A549 (cell line): ENCODE measurements around the gene SMARCA5. TPM values are rescaled to one million over a fixed set of nuclear protein-coding genes. Genes with fewer than 3 reads are reported as not detected.
A peak's percentile ranks its signal among the peaks of the same experiment; 100 is the strongest.

Experiments
- ATAC-seq, 2 experiments: fragments of 200-7000 bp in 1 of 2; fragments of >200 bp in 1 of 2; cut with Nextera tagmentation in 1 of 2; cut with Tn5 transposase in 1 of 2; 3 replicates each; pipeline versions ENCODE4 v1.8.0 to v1.9.1; 2018 to 2020; ENCODE audit warnings: mild to moderate bottlenecking in 1 of 2, moderate library complexity in 1 of 2
- CTCF ChIA-PET: fragments of 300-600 bp; sonication (Branson Sonifier 250); formaldehyde crosslinking; extraction: SDS; loops from one replicate; lab custom pipeline; 2021; ENCODE audit warnings: antibody characterized with exemption, inconsistent platforms; lab: Yijun Ruan, JAX
- POLR2A ChIA-PET: fragments of 350-600 bp; formaldehyde crosslinking; extraction: SDS; loops from one replicate; lab custom pipeline; 2021; ENCODE audit warnings: antibody characterized with exemption, inconsistent platforms; lab: Yijun Ruan, JAX
- DNase-seq, 2 experiments: peaks; one replicate each; pipeline versions ENCODE4 v3.0.0 to v3.0.0-alpha.2; 2011 to 2016; ENCODE audit warnings: low read depth in 1 of 2, low spot score in 1 of 2
- FAIRE-seq: peaks from 2 replicates; lab custom pipeline; 2011; peaks lifted over from hg19 to GRCh38; lab: Jason Lieb, UNC
- H3K27ac ChIP-seq, 2 experiments: fragments of >200 bp; sonication (Bioruptor Twin); formaldehyde crosslinking; 3 replicates each; pipeline ENCODE4 v1.5.1; 2016 to 2017
- H3K4me1 ChIP-seq: fragments of >200 bp; sonication (Bioruptor Twin); formaldehyde crosslinking; 3 replicates; pipeline ENCODE4 v1.6.1; 2016
- H3K4me2 ChIP-seq: fragments of >200 bp; sonication (Bioruptor Twin); formaldehyde crosslinking; 3 replicates; pipeline ENCODE4 v1.6.1; 2016
- H3K4me3 ChIP-seq: fragments of >200 bp; sonication (Bioruptor Twin); formaldehyde crosslinking; 3 replicates; pipeline ENCODE4 v1.5.1; 2016
- H3K9me3 ChIP-seq: fragments of >200 bp; sonication (Bioruptor Twin); formaldehyde crosslinking; 3 replicates; pipeline ENCODE4 v1.6.1; 2016
- ATOH8 ChIP-seq: fragments of 250-450 bp; sonication (Bioruptor Pico); IDR thresholded peaks from 2 replicates; pipeline ENCODE4 v1.5.0; 2020; ENCODE audit warnings: low read depth, mild to moderate bottlenecking, moderate library complexity
- BHLHE40 ChIP-seq: IDR thresholded peaks from 2 replicates; pipeline ENCODE4 v1.6.1; 2012; ENCODE audit warnings: low read depth, low read length, inconsistent platforms
- CEBPB ChIP-seq, 2 experiments: fragments of >200 bp in 1 of 2; sonication (Bioruptor Twin) in 1 of 2; formaldehyde crosslinking in 1 of 2; IDR thresholded peaks; 2 replicates each; pipeline ENCODE4 v1.6.1; 2012 to 2016
- CHD2 ChIP-seq: fragments of 150-350 bp; IDR thresholded peaks from 2 replicates; pipeline ENCODE4 v1.6.1; 2014; ENCODE audit warnings: low read length; ENCODE audit not compliant: partially characterized antibody
- CTCF ChIP-seq: fragments of >200 bp; sonication (Bioruptor Twin); formaldehyde crosslinking; IDR thresholded peaks from 3 replicates; pipeline ENCODE4 v1.5.1; 2016
- E2F6 ChIP-seq: IDR thresholded peaks from 2 replicates; pipeline ENCODE4 v1.6.1; 2012; ENCODE audit warnings: low read depth, borderline replicate concordance
- EHF ChIP-seq: fragments of 250-450 bp; sonication (Bioruptor Pico); IDR thresholded peaks from 2 replicates; pipeline ENCODE4 v1.5.0; 2020; ENCODE audit warnings: mild to moderate bottlenecking
- ESRRA ChIP-seq: fragments of 150-350 bp; IDR thresholded peaks from 2 replicates; pipeline ENCODE4 v1.6.1; 2014; ENCODE audit warnings: mild to moderate bottlenecking, low read length, borderline replicate concordance
- FOSB ChIP-seq: fragments of 250-450 bp; sonication (Bioruptor Pico); IDR thresholded peaks from 2 replicates; pipeline ENCODE4 v1.5.0; 2020; ENCODE audit warnings: mild to moderate bottlenecking, moderate library complexity
- FOSL2 ChIP-seq, 2 experiments: fragments of 450-650 bp in 1 of 2; fragments of >200 bp in 1 of 2; sonication (Bioruptor Twin) in 1 of 2; formaldehyde crosslinking; IDR thresholded peaks; 2 replicates each; pipeline versions ENCODE4 v1.5.0 to v1.6.1; 2016 to 2020; ENCODE audit warnings: mild to moderate bottlenecking in 1 of 2, moderate library complexity in 1 of 2
- FOXS1 ChIP-seq: fragments of 250-450 bp; sonication (Bioruptor Pico); IDR thresholded peaks from 2 replicates; pipeline ENCODE4 v1.5.0; 2020; ENCODE audit warnings: mild to moderate bottlenecking, moderate library complexity
- HDAC2 ChIP-seq: fragments of 200-600 bp; sonication (generic); IDR thresholded peaks from 2 replicates; pipeline ENCODE4 v1.6.1; 2016
- HES2 ChIP-seq: fragments of >200 bp; sonication (Bioruptor Twin); formaldehyde crosslinking; IDR thresholded peaks from 2 replicates; pipeline ENCODE4 v1.6.1; 2016
- HOXB5 ChIP-seq: fragments of 250-450 bp; sonication (Bioruptor Pico); IDR thresholded peaks from 2 replicates; pipeline ENCODE4 v1.5.0; 2020; ENCODE audit warnings: mild to moderate bottlenecking, moderate library complexity
- JUN ChIP-seq, 2 experiments: fragments of >200 bp; sonication (Bioruptor Twin); formaldehyde crosslinking; IDR thresholded peaks; 2 replicates in 1 of 2; 3 replicates in 1 of 2; pipeline ENCODE4 v1.6.1; 2016 to 2017
- JUNB ChIP-seq: fragments of >200 bp; sonication (Bioruptor Twin); formaldehyde crosslinking; IDR thresholded peaks from 2 replicates; pipeline ENCODE4 v1.6.1; 2016
- KDM5A ChIP-seq: fragments of 200-600 bp; sonication (generic); IDR thresholded peaks from 2 replicates; pipeline ENCODE4 v1.6.1; 2016; ENCODE audit warnings: antibody characterized with exemption, mild to moderate bottlenecking
- MAX ChIP-seq: IDR thresholded peaks from 2 replicates; pipeline ENCODE4 v1.6.1; 2012
- MAZ ChIP-seq: fragments of 150-350 bp; IDR thresholded peaks from 2 replicates; pipeline ENCODE4 v1.6.1; 2014; ENCODE audit warnings: antibody characterized with exemption, low read depth, low read length, borderline replicate concordance
- NPAS2 ChIP-seq: fragments of 250-450 bp; sonication (Bioruptor Pico); IDR thresholded peaks from 2 replicates; pipeline ENCODE4 v1.8.0; 2022; ENCODE audit warnings: mild to moderate bottlenecking, moderate library complexity, borderline replicate concordance
- NR3C1 ChIP-seq: fragments of >200 bp; sonication (Bioruptor Twin); formaldehyde crosslinking; IDR thresholded peaks from 3 replicates; pipeline ENCODE4 v1.6.1; 2017
- POLR2A ChIP-seq: IDR thresholded peaks from 2 replicates; pipeline ENCODE4 v1.6.1; 2012; ENCODE audit warnings: mild to moderate bottlenecking, low read length
- POLR2AphosphoS2 ChIP-seq: conservative IDR thresholded peaks from 2 replicates; pipeline ENCODE4 v1.6.1; 2012; ENCODE audit warnings: low read length, improper control_type of control experiment, inconsistent platforms
- RFX5 ChIP-seq: fragments of 450-650 bp; IDR thresholded peaks from 2 replicates; pipeline ENCODE4 v1.7.1; 2014; ENCODE audit warnings: antibody characterized with exemption, mild to moderate bottlenecking, moderate library complexity
- RNF2 ChIP-seq: fragments of 200-600 bp; sonication (generic); IDR thresholded peaks from 2 replicates; pipeline ENCODE4 v1.6.1; 2016; ENCODE audit warnings: low read depth, mild to moderate bottlenecking, antibody characterized with exemption, moderate library complexity, borderline replicate concordance
- SMC3 ChIP-seq: fragments of >200 bp; sonication (Bioruptor Twin); formaldehyde crosslinking; IDR thresholded peaks from 3 replicates; pipeline ENCODE4 v1.6.1; 2018; ENCODE audit warnings: inconsistent platforms
- SREBF2 ChIP-seq: fragments of 450-650 bp; IDR thresholded peaks from 2 replicates; pipeline ENCODE4 v1.6.1; 2014; ENCODE audit warnings: mild to moderate bottlenecking, moderate library complexity
- TP53 ChIP-seq: fragments of 250-450 bp; sonication (Bioruptor Pico); IDR thresholded peaks from 2 replicates; pipeline ENCODE4 v1.5.0; 2021; ENCODE audit warnings: mild to moderate bottlenecking, moderate library complexity
- ZFP36 ChIP-seq: fragments of 450-650 bp; IDR thresholded peaks from 2 replicates; pipeline ENCODE4 v1.6.1; 2014; ENCODE audit warnings: borderline replicate concordance; ENCODE audit not compliant: partially characterized antibody
- ZNF302 ChIP-seq: fragments of 250-450 bp; sonication (Bioruptor Pico); IDR thresholded peaks from 2 replicates; pipeline ENCODE4 v1.9.0; 2021; ENCODE audit warnings: inconsistent platforms, mild to moderate bottlenecking, moderate library complexity
- WGBS: methylation state at CpG from one replicate; pipeline ENCODE4 v1.1.6; 2017; ENCODE audit errors: missing lambda C conversion rate; 5-methylcytosine and 5-hydroxymethylcytosine counted together
- polyA plus RNA-seq, 4 experiments: library from polyadenylated mRNA; depleted of rRNA in 3 of 4; stranded (reverse); fragments of >200 nt; fragmentation: RNase III in 1 of 4; extraction: RNeasy Plus Mini Kit Qiagen cat#74134 plus additional on column Dnase treatment in 1 of 4; gene quantifications; 2 replicates in 3 of 4; 3 replicates in 1 of 4; pipeline ENCODE4 v1.2.3, GENCODE V29; 2011 to 2017

The SMARCA5 gene
- polyA plus RNA-seq, 2 of the 4 experiments (the other 2 are of a cell fraction) = 22.2 to 33.4 TPM

- TF ChIP-seq ESRRA (no peak), CTCF (no peak), E2F6 (no peak), JUN (IDR thresholded peaks at IDR 0.05) (no peak), FOSB (CRISPR knock-in tag) (no peak), FOXS1 (CRISPR knock-in tag) (no peak), POLR2AphosphoS2 (no peak), CEBPB (IDR thresholded peaks at IDR 0.05) (no peak), RNF2 (no peak), HES2 (no peak), CHD2 (no peak), BHLHE40 (no peak), ATOH8 (CRISPR knock-in tag) (no peak), ZFP36 (no peak), HOXB5 (CRISPR knock-in tag) (no peak), MAZ (no peak), FOSL2 (IDR thresholded peaks at IDR 0.05) (no peak), FOSL2 (CRISPR knock-in tag; IDR thresholded peaks at IDR 0.05) (no peak), NPAS2 (CRISPR knock-in tag) (no peak), HDAC2 (no peak)
Measured at GRCh38 chr4:143587703-143588102, 74.2 kb downstream of the SMARCA5 start.

GRCh38 chr4:143597276-143597675 is 83.8 kb downstream of the SMARCA5 start:
- POLR2A ChIA-PET = no interaction called here
- CTCF ChIA-PET = no interaction called here
- no peak for TF ChIP-seq SMC3
- TF ChIP-seq ESRRA = no peak
- TF ChIP-seq HDAC2 = no peak
- no peak for TF ChIP-seq JUNB
- TF ChIP-seq KDM5A = no peak
- no peak for TF ChIP-seq RNF2
- no peak for TF ChIP-seq FOSL2 (IDR thresholded peaks at IDR 0.05)
- no peak for TF ChIP-seq FOSL2 (CRISPR knock-in tag; IDR thresholded peaks at IDR 0.05)
- no peak for TF ChIP-seq ZNF302 (CRISPR knock-in tag)
- no peak for TF ChIP-seq ZFP36
- TF ChIP-seq RFX5 = no peak
- TF ChIP-seq SREBF2 = no peak
- TF ChIP-seq MAX = no peak
- TF ChIP-seq CHD2 = no peak
- no peak for TF ChIP-seq CEBPB (IDR thresholded peaks at IDR 0.05)
- no peak for TF ChIP-seq E2F6
- no peak for TF ChIP-seq TP53 (CRISPR knock-in tag)
- TF ChIP-seq EHF = no peak
- no peak for TF ChIP-seq POLR2A
- no peak for TF ChIP-seq MAZ
- no peak for TF ChIP-seq NR3C1
- H3K4me2 ChIP-seq = no peak overlapping the region
- ATAC-seq = no peak
- no peak for DNase-seq
- no peaks in the 10 kb centered on the region for H3K9me3 ChIP-seq
- H3K4me3 ChIP-seq = no peak overlapping the region
- FAIRE-seq = no peak
- WGBS = 83% methylated on average over 3 of the region's 3 CpGs
- H3K27ac ChIP-seq = no peak overlapping the region
- H3K4me1 ChIP-seq = no peaks in the 10 kb centered on the region

More at GRCh38 chr4:143587703-143588102, 74.2 kb downstream of the SMARCA5 start:
- Histone ChIP-seq H3K27ac (no peak overlapping the region), H3K4me2 (no peak overlapping the region), H3K9me3 (no peaks in the 10 kb centered on the region), H3K4me1 (no peaks in the 10 kb centered on the region), H3K4me3 (no peak overlapping the region)
- no peak for FAIRE-seq
- ATAC-seq = no peak
- peak in 1 of 2 experiments; percentile 10 for DNase-seq
- POLR2A ChIA-PET = no interaction called here
- CTCF ChIA-PET = no interaction called here
